T1000 (cell line): ENCODE data around the gene PRDM13.
"Not testable (repeated sequence)": the region's sequence is repeated elsewhere in the genome, so short reads cannot be mapped to it uniquely, and the experiment has no call there.

Experiments
- DNase-seq: peaks from one replicate; lab custom pipeline; 2025; ENCODE audit warnings: mixed read lengths; lab: John Stamatoyannopoulos, UW

The PRDM13 gene

GRCh38 chr6:99629293-99629692, 22.7 kb downstream of the PRDM13 start:
- no peak for DNase-seq

- DNase-seq: no peak
Measured at GRCh38 chr6:99637629-99638028, 31.0 kb downstream of the PRDM13 start.

- DNase-seq: not testable (repeated sequence)
Measured at GRCh38 chr6:99638358-99638757, 31.7 kb downstream of the PRDM13 start.

- DNase-seq: no peak
Measured at GRCh38 chr6:99641270-99641669, 34.6 kb downstream of the PRDM13 start.

- no peak for DNase-seq
Measured at GRCh38 chr6:99645986-99646385, 39.4 kb downstream of the PRDM13 start.

- DNase-seq: not testable (repeated sequence)
Measured at GRCh38 chr6:99650091-99650571, 43.5 kb downstream of the PRDM13 start.

GRCh38 chr6:99660206-99660605, 53.6 kb downstream of the PRDM13 start:
- no peak for DNase-seq

- no peak for DNase-seq
Measured at GRCh38 chr6:99661870-99662269, 55.2 kb downstream of the PRDM13 start.

GRCh38 chr6:99662616-99663015, 56.0 kb downstream of the PRDM13 start:
- no peak for DNase-seq
